Activated naive CD4-positive, alpha-beta T cell treated with anti-CD3 and anti-CD28 coated beads, Interleukin-2, amount 50 U/mL, for 72 hours (primary cell): Measurements from ENCODE around the gene RAB27A. TPM values are rescaled to one million over a fixed set of nuclear protein-coding genes. Genes with fewer than 3 reads are reported as not detected.
A peak's percentile ranks its signal among the peaks of the same experiment; 100 is the strongest.
"Not testable (repeated sequence)": the region's sequence is repeated elsewhere in the genome, so short reads cannot be mapped to it uniquely, and the experiment has no call there.

Experiments
- ATAC-seq, 2 donors: fragments of 150-1000 bp; cut with Tn5 transposase; 2 replicates each; pipeline ENCODE4 v1.10.0; 2021; ENCODE audit warnings: mild to moderate bottlenecking in 2 of 2, moderate library complexity in 2 of 2
- DNase-seq, 2 donors: peaks; one replicate each; pipeline ENCODE4 v3.0.0; 2021 to 2022; ENCODE audit warnings: low spot score in 2 of 2
- H3K27ac Mint-ChIP-seq, 2 donors: one replicate each; pipeline ENCODE4 v1.8.0; 2022; ENCODE audit warnings: mild to moderate bottlenecking in 2 of 2, mixed read lengths in 2 of 2
- H3K36me3 Mint-ChIP-seq, 2 donors: one replicate each; pipeline ENCODE4 v1.8.0; 2022; ENCODE audit warnings: mixed read lengths in 2 of 2
- H3K9me3 Mint-ChIP-seq, 2 donors: one replicate each; pipeline ENCODE4 v1.8.0; 2022; ENCODE audit warnings: mixed read lengths in 2 of 2
- total RNA-seq, 2 donors: library from RNA; stranded (reverse); gene quantifications; one replicate each; pipeline ENCODE4 v1.2.3, GENCODE V29; 2022

The RAB27A gene
- total RNA-seq, 2 donors from 2014 or later, result 99.3 to 111 TPM

GRCh38 chr15:55286442-55287189, 3.0 kb downstream of the RAB27A start:
- H3K27ac Mint-ChIP-seq, result peak overlapping the region in 1 of 2 donors; percentile 98
- H3K36me3 Mint-ChIP-seq, result peaks cover 18 to 44% of the 10 kb centered on the region in 2 donors
- not testable (repeated sequence) for ATAC-seq, H3K9me3 Mint-ChIP-seq, DNase-seq

GRCh38 chr15:55284426-55284825, 5.2 kb downstream of the RAB27A start:
- Mint-ChIP-seq H3K36me3 (peaks cover 18 to 44% of the 10 kb centered on the region in 2 donors), H3K9me3 (no peaks in the 10 kb centered on the region), H3K27ac (peak overlapping the region; percentile 42 to 97)
- no peak for ATAC-seq
- DNase-seq, result no peak

DNA sequence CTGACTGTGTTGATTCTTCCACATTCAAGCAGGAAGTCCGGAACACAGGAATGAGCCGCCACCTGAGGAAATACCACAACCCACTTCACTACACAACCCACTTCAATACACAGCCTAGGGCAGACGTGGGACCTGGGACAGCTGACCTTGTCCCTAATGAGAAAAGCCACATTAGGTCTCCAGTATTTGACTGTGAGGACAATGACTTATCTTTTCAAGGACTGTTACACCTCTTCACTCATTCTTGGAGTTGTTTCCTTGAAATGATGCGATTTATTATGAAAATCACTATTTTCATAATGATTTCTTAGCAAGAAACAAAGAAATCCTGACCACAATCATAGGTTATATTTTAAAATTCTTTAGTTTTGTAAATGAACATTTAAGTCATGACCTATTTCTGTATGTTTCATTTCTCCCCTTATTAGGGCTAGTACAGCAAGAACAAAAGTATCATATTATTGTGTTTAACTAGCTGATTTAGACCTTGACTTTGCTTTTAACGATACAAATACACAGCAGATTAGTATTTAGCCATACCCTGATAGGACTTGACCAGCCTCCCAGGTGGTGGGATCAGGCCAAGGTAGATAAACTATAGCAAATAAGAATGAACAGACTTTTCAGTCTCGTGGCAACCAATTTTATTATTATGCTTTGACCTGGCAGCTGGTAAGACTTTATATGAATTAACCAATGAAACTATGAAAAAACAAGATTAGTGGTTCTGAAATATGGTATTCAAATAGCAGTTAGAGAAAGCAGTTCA, 6.0 kb downstream of the RAB27A start:
- Mint-ChIP-seq H3K27ac (peak overlapping the region; percentile 93 to 97), H3K9me3 (no peaks in the 10 kb centered on the region), H3K36me3 (peaks cover 13 to 39% of the 10 kb centered on the region in 2 donors)
- DNase-seq, result no peak
- peak in 1 of 2 donors; percentile 30 for ATAC-seq

GRCh38 chr15:55282284-55282833, 7.3 kb downstream of the RAB27A start:
- peak; percentile 12 to 16 for ATAC-seq
- Mint-ChIP-seq H3K36me3 (peaks cover 11 to 30% of the 10 kb centered on the region in 2 donors), H3K9me3 (no peaks in the 10 kb centered on the region), H3K27ac (peak overlapping the region; percentile 93 to 97)
- no peak for DNase-seq

DNA sequence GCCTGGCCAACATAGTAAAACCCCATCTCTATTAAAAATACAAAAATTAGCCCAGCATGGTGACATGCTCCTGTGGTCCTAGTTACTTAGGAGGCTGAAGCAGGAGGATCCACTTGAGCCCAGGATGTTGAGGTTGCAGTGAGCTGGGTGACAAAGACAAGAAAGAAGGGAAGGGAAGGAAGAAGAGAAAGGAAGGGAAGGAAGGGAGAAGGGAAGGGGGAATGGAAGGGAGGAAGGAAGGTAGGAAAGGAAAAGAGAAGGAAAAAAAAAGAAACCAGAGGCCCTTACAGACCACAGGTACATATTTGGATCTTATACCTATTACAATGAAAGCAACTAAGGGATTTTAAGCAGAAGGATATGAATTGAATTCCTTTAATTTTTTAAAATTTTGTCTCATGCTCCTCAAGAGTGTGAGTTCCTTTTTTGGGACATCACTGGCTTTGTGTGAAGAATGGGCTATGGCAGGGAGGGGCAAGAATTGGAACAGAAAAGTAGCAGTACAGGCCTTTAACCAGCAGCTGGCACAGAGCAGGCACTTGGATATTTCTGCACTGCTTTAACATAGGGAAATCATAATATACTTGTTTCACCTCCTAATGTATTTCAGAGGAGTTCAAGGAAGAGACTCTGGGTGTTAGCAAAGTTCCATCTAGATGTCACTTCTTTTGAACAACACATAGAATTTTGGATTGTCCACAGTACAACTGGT, 7.9 kb downstream of the RAB27A start:
- peak overlapping the region; percentile 31 to 93 for H3K27ac Mint-ChIP-seq
- no peak for DNase-seq
- no peaks in the 10 kb centered on the region for H3K9me3 Mint-ChIP-seq
- H3K36me3 Mint-ChIP-seq, result peaks cover 13 to 26% of the 10 kb centered on the region in 2 donors
- no peak for ATAC-seq

- peak overlapping the region; percentile 93 to 94 for H3K27ac Mint-ChIP-seq
- not testable (repeated sequence) for H3K9me3 Mint-ChIP-seq, DNase-seq, ATAC-seq
- H3K36me3 Mint-ChIP-seq, result peaks cover 5 to 16% of the 10 kb centered on the region in 2 donors
Measured at GRCh38 chr15:55280589-55280988, 9.0 kb downstream of the RAB27A start.

DNA sequence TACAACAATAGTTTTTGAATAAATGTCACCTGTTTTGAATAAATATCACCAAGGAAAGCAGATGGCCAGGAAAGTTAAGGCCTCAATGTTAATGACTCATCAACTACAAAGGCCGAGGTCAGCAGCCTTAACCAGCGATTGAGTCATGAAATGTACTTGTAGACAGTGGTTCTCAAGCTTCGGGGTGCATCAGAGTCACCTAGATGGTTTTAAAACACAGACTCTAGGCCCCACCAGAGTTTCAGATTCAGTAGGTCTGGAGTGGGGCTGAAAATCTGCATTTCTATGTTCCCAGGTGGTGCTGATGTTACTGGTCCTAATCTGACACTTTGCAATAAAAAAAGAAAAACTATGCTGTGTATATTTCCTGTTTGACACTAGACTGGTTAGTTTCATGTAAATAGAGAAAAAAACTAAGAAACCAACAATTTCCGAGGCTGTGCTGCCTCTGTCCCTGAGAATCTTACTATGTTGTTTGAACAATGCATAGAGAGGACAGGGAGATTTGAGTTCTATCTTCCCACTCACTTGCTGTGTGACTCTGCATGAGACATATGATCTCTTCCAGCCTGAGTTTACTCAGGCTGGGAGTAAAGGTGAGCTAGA, 9.8 kb downstream of the RAB27A start:
- H3K9me3 Mint-ChIP-seq, result no peaks in the 10 kb centered on the region
- DNase-seq, result peak in 1 of 2 donors; percentile 58
- ATAC-seq, result peak; percentile 83 to 87
- H3K36me3 Mint-ChIP-seq, result peaks cover 5 to 20% of the 10 kb centered on the region in 2 donors
- H3K27ac Mint-ChIP-seq, result peak overlapping the region; percentile 93 to 98

DNA sequence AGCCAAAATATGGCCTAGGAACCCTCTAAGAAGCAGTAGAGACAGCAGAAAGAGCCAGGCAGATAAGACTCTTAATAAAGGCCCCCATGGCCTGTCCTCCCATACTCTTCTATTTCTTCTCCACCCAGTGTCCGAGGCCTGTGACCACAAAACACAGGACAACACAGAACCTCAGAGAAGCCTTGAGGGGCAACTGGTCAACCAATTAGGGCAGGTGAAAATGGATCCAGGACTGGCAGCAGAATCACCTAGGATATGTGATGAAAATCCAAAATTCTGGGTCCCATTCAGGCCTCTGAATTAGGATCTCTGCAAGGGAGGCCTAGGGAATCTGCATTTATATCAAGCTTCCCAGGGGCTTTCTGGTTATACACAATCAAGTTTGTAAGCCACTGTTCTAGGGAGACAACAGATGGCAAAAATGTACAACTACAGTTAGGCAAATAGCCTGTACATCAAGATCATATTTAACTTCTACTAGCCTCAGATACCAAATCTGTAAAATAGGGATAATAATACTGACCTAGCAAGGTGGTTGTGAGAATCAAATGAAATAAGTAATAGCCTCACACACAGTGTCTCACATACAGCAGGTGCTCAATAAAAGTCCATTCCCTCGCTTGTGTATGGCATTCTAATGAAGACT, 10.4 kb downstream of the RAB27A start:
- Mint-ChIP-seq H3K36me3 (peaks cover 5 to 17% of the 10 kb centered on the region in 2 donors), H3K27ac (peak overlapping the region; percentile 93 to 98), H3K9me3 (no peaks in the 10 kb centered on the region)
- ATAC-seq (no peak), DNase-seq (no peak)

DNA sequence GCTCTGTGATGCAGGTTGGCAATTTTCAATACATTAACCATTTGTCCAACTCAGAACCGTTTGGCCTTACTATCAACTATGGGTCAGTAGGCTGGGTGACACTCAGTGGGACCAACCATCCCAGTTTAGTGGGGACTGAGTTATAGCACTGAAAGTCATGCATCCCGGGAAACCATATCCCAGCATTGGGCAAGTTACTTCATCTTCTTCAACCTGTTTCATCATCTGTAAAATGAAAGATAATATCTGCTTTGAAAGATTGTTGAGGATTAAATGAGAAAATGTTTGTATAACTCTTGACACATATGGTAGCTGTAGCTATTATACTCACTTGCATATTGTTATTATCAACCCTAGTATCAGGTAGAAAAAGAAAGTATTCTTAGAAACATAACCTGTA, 11.9 kb downstream of the RAB27A start:
- no peak for DNase-seq
- peaks cover 0 to under 1% of the 10 kb centered on the region in 2 donors for H3K9me3 Mint-ChIP-seq
- peaks cover 7 to 30% of the 10 kb centered on the region in 2 donors for H3K36me3 Mint-ChIP-seq
- H3K27ac Mint-ChIP-seq, result peak overlapping the region; percentile 93 to 97
- no peak for ATAC-seq

- ATAC-seq, result peak; percentile 56 to 73
- Mint-ChIP-seq H3K27ac (peak overlapping the region; percentile 93 to 97), H3K9me3 (peaks cover 0 to 4% of the 10 kb centered on the region in 2 donors), H3K36me3 (peaks cover 10 to 34% of the 10 kb centered on the region in 2 donors)
- peak; percentile 53 to 68 for DNase-seq
Measured at GRCh38 chr15:55277116-55277564, 12.5 kb downstream of the RAB27A start.

DNA sequence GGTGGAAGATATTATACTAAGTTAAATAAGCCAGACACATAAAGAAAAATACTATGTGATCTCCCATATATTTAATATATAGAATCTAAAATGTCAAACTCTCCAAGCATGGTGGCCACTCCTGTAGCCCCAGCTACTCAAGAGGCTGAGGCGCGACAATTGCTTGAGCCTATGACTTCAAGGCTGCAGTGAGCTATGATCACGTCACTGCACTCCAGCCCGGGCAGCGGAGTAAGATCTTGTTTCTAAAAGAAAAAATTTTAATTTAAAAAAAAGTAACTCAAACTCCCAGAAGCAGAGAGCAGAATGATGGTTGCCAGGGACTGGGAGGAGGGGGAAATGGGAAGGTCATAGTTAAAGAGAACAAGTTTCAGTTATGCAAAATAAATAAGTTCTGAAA, 13.3 kb downstream of the RAB27A start:
- H3K36me3 Mint-ChIP-seq, result peaks cover 14 to 40% of the 10 kb centered on the region in 2 donors
- no peak for ATAC-seq
- DNase-seq, result no peak
- H3K27ac Mint-ChIP-seq, result peak overlapping the region; percentile 93 to 97
- H3K9me3 Mint-ChIP-seq, result peaks cover 0 to 4% of the 10 kb centered on the region in 2 donors

DNA sequence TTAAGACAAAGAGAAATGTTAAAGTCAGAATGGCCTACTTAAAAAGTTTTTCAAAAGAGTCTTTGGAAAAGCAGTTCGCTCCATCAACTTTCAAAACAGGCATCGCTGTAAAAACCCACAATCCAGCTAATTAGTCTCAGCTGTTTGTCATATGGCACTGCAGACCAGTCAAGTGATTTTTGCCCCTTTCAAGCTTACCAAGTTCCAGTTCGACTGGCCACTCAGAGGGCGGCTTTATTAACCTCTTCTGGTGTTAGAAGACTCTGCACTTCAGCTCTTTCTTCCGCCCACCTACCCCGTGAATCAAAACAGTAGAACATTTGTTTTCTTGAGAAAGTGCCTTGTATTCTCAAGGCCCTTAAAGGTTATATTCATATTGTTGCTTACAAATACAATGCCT, 19.3 kb downstream of the RAB27A start:
- peaks cover 0 to 8% of the 10 kb centered on the region in 2 donors for H3K9me3 Mint-ChIP-seq
- peaks cover 44 to 73% of the 10 kb centered on the region in 2 donors for H3K36me3 Mint-ChIP-seq
- DNase-seq (no peak), ATAC-seq (no peak)
- H3K27ac Mint-ChIP-seq, result no peak overlapping the region

DNA sequence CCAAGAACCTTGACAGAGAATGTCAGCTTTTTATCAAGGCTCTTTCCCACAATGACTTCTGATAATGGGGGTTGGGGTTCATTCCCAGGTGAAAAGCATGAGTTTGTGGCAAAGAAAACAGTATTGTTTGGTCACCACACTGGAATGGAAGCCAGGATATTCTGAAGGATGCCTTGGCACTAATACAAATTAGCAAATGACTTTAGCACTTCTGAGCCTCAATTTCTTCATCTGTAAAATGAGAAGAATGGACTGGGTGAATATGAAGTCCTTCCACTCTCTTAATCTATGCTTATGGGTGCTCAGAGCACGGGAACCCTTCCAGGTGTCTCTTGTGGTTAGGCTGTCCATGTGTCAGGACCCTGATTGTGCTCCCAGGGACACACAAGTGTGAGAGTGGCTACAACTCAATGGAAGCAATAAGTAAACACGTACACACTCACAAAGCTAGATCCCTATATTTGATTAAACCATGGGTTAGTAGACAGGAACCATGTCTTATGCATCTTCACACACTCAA, 21.4 kb downstream of the RAB27A start:
- Mint-ChIP-seq H3K9me3 (peaks cover 0 to 8% of the 10 kb centered on the region in 2 donors), H3K36me3 (peaks cover 45 to 65% of the 10 kb centered on the region in 2 donors), H3K27ac (peak overlapping the region; percentile 90 to 91)
- DNase-seq (no peak), ATAC-seq (no peak)

DNA sequence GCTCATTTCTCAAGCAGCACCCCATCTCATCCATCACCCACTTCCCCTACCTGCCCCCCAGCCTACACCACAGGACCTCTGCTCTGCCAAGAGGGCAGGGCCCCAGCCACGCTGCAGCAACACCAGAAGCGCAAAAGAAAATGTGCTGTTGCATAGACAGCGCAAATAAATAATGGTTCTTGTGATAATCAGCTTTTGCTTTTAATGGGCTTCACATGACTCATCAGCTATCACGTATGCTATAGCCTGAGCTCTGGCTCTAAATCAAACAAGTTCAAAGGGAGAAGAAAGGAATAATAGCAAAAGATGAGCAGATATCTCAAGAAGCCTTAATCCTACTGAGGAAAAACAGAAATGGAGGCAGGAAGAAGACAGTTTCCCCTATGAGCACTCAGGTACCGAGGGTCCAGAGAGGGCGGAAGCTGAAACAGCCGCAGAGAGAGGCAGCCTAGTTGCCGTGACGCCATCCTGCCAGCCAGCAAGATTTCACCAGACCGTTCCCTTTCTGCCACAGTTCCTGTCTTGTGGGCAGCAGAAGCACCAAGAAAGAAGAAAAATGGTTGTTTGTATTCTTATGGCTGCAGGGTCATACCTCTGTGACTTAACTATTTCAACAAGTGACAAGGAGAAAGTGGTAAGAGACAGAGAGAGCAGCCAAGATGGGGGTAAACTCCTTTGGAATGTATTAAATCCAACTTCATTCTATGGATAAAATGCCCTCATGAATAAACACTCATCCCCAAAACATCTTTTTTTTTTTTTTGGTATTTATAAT, 22.0 kb downstream of the RAB27A start:
- DNase-seq (peak in 1 of 2 donors; percentile 75), ATAC-seq (peak; percentile 88 to 98)
- peak overlapping the region; percentile 90 to 91 for H3K27ac Mint-ChIP-seq
- peaks cover 0 to 6% of the 10 kb centered on the region in 2 donors for H3K9me3 Mint-ChIP-seq
- H3K36me3 Mint-ChIP-seq, result peaks cover 42 to 66% of the 10 kb centered on the region in 2 donors

GRCh38 chr15:55266547-55266946, 23.1 kb downstream of the RAB27A start:
- DNase-seq (no peak), ATAC-seq (no peak)
- peaks cover 0 to 4% of the 10 kb centered on the region in 2 donors for H3K9me3 Mint-ChIP-seq
- peak overlapping the region; percentile 90 to 91 for H3K27ac Mint-ChIP-seq
- H3K36me3 Mint-ChIP-seq, result peaks cover 39 to 64% of the 10 kb centered on the region in 2 donors
